C4-2B (cell line): ENCODE results near the gene FBH1.

Experiments
- ZFX ChIP-seq: fragments of 450-650 bp; IDR thresholded peaks from 2 replicates; pipeline ENCODE4 v1.6.1; 2017
- TF ChIP-seq, protein P1 (sequence below): fragments of 450-650 bp; conservative IDR thresholded peaks from 2 replicates; pipeline ENCODE4 v1.5.1; 2017; ENCODE audit warnings: mild to moderate bottlenecking

DNA sequence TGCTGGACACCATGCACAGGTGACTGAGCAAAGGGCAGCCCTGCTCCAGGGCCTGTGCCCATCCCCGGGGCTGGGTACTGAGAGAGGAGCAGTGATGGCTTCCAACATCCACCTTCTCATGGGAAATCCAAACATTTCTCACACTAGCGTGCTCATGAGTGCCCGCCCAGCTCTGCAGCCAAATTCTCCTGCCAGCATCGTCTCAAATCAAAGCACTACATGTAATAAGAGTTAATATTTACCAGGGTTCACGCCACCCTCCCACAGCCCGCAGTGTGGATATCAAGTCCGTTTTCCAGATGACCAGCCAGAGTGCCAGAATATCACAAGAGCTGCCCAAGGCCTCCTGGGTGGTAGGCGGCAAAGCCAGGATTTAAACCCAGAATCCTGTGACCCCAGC, 75.2 kb downstream of the FBH1 start:
- TF ChIP-seq, protein P1, sequence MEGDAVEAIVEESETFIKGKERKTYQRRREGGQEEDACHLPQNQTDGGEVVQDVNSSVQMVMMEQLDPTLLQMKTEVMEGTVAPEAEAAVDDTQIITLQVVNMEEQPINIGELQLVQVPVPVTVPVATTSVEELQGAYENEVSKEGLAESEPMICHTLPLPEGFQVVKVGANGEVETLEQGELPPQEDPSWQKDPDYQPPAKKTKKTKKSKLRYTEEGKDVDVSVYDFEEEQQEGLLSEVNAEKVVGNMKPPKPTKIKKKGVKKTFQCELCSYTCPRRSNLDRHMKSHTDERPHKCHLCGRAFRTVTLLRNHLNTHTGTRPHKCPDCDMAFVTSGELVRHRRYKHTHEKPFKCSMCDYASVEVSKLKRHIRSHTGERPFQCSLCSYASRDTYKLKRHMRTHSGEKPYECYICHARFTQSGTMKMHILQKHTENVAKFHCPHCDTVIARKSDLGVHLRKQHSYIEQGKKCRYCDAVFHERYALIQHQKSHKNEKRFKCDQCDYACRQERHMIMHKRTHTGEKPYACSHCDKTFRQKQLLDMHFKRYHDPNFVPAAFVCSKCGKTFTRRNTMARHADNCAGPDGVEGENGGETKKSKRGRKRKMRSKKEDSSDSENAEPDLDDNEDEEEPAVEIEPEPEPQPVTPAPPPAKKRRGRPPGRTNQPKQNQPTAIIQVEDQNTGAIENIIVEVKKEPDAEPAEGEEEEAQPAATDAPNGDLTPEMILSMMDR = no peak
- no peak for TF ChIP-seq ZFX
